Astrocyte (in vitro differentiated cells and primary cell): ENCODE measurements around the gene TMEM175.

Source experiments
- EZH2 ChIP-seq: IDR thresholded peaks from 2 replicates; pipeline ENCODE4 v1.6.1; 2012; ENCODE audit warnings: mild to moderate bottlenecking, low read length, inconsistent platforms; ENCODE audit not compliant: insufficient read depth
- TF ChIP-seq, protein P1 (sequence below): IDR thresholded peaks from 2 replicates; pipeline ENCODE4 v1.5.1; 2011; ENCODE audit warnings: low read depth, mild to moderate bottlenecking, inconsistent platforms, low read length, moderate library complexity; ENCODE audit not compliant: insufficient read depth

- TF ChIP-seq, protein P1, sequence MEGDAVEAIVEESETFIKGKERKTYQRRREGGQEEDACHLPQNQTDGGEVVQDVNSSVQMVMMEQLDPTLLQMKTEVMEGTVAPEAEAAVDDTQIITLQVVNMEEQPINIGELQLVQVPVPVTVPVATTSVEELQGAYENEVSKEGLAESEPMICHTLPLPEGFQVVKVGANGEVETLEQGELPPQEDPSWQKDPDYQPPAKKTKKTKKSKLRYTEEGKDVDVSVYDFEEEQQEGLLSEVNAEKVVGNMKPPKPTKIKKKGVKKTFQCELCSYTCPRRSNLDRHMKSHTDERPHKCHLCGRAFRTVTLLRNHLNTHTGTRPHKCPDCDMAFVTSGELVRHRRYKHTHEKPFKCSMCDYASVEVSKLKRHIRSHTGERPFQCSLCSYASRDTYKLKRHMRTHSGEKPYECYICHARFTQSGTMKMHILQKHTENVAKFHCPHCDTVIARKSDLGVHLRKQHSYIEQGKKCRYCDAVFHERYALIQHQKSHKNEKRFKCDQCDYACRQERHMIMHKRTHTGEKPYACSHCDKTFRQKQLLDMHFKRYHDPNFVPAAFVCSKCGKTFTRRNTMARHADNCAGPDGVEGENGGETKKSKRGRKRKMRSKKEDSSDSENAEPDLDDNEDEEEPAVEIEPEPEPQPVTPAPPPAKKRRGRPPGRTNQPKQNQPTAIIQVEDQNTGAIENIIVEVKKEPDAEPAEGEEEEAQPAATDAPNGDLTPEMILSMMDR = no peak
- no peak for TF ChIP-seq EZH2
These were observed 65.9 kb downstream of the TMEM175 start for GRCh38 chr4:998096-998691.
